Mesenchymal stem cell (in vitro differentiated cells and primary cell): ENCODE data around the gene CYP3A4.
"Not testable (repeated sequence)": the region's sequence is repeated elsewhere in the genome, so short reads cannot be mapped to it uniquely, and the experiment has no call there.

Source experiments
- DNase-seq: peaks from one replicate; pipeline ENCODE4 v3.0.0-alpha.2; 2013
- H2AFZ ChIP-seq: one replicate; pipeline ENCODE4 v1.6.1; 2013; ENCODE audit warnings: low read depth, mild to moderate bottlenecking, control low read depth, inconsistent platforms, low read length, moderate library complexity
- H2AK5ac ChIP-seq: 2 replicates; pipeline ENCODE4 v1.6.1; 2013; ENCODE audit warnings: low read length, moderate library complexity, mild to moderate bottlenecking, inconsistent platforms; ENCODE audit not compliant: severe bottlenecking
- H2BK120ac ChIP-seq: one replicate; pipeline ENCODE4 v1.6.1; 2013; ENCODE audit warnings: low read depth, mild to moderate bottlenecking, inconsistent platforms, low read length, moderate library complexity
- H2BK12ac ChIP-seq, 2 experiments: one replicate each; pipeline ENCODE4 v1.6.1; 2013; ENCODE audit warnings: inconsistent platforms in 2 of 2, low read length in 2 of 2, mild to moderate bottlenecking in 2 of 2, moderate library complexity in 2 of 2, control low read depth in 1 of 2
- H2BK15ac ChIP-seq: one replicate; pipeline ENCODE4 v1.6.1; 2013; ENCODE audit warnings: mild to moderate bottlenecking, low read depth, inconsistent platforms; ENCODE audit not compliant: poor library complexity, severe bottlenecking
- H2BK5ac ChIP-seq: 2 replicates; pipeline ENCODE4 v1.6.1; 2013; ENCODE audit warnings: low read depth, mild to moderate bottlenecking, low read length, control low read depth, inconsistent platforms; ENCODE audit not compliant: poor library complexity, severe bottlenecking
- H3K14ac ChIP-seq, 2 experiments: one replicate each; pipeline ENCODE4 v1.6.1; 2013; ENCODE audit warnings: inconsistent platforms in 2 of 2, low read length in 2 of 2, control low read depth in 1 of 2, mild to moderate bottlenecking in 1 of 2, moderate library complexity in 1 of 2
- H3K18ac ChIP-seq, 2 experiments: one replicate each; pipeline ENCODE4 v1.6.1; 2013; ENCODE audit warnings: inconsistent platforms in 2 of 2, low read length in 2 of 2, control low read depth in 1 of 2, low read depth in 1 of 2, mild to moderate bottlenecking in 1 of 2
- H3K23ac ChIP-seq, 2 experiments: one replicate each; pipeline ENCODE4 v1.6.1; 2013; ENCODE audit warnings: inconsistent platforms in 2 of 2, low read length in 2 of 2, mild to moderate bottlenecking in 2 of 2, moderate library complexity in 2 of 2, control low read depth in 1 of 2
- H3K27ac ChIP-seq: 2 replicates; pipeline ENCODE4 v1.5.1; 2013; ENCODE audit warnings: mild to moderate bottlenecking, moderate library complexity, low read length, control low read depth, inconsistent platforms; ENCODE audit not compliant: poor library complexity, severe bottlenecking
- H3K27me3 ChIP-seq, 2 experiments: 2 replicates each; pipeline versions ENCODE4 v1.6.1 to v1.7.0; 2013; ENCODE audit warnings: low read length in 2 of 2, mild to moderate bottlenecking in 2 of 2, moderate library complexity in 2 of 2, control low read depth in 1 of 2, inconsistent platforms in 1 of 2; ENCODE audit not compliant: control insufficient read depth in 1 of 2, insufficient read depth in 1 of 2
- H3K36me3 ChIP-seq, 2 experiments: 2 replicates each; pipeline versions ENCODE4 v1.6.1 to v1.7.0; 2013; ENCODE audit warnings: low read length in 2 of 2, control low read depth in 1 of 2, inconsistent platforms in 1 of 2, low read depth in 1 of 2, mild to moderate bottlenecking in 1 of 2; ENCODE audit not compliant: insufficient read depth in 2 of 2, control insufficient read depth in 1 of 2
- H3K4ac ChIP-seq, 2 experiments: one replicate each; pipeline ENCODE4 v1.6.1; 2013; ENCODE audit warnings: inconsistent platforms in 2 of 2, low read length in 2 of 2, mild to moderate bottlenecking in 2 of 2, moderate library complexity in 2 of 2, control low read depth in 1 of 2, low read depth in 1 of 2
- H3K4me1 ChIP-seq: 2 replicates; pipeline ENCODE4 v1.6.1; 2013; ENCODE audit warnings: low read depth, low read length, control low read depth; ENCODE audit not compliant: control insufficient read depth, insufficient read depth
- H3K4me2 ChIP-seq: 2 replicates; pipeline ENCODE4 v1.6.1; 2013; ENCODE audit warnings: low read length, mild to moderate bottlenecking, inconsistent platforms; ENCODE audit not compliant: poor library complexity, severe bottlenecking
- H3K4me3 ChIP-seq, 2 experiments: 2 replicates each; pipeline versions ENCODE4 v1.5.1 to v1.7.0; 2013; ENCODE audit warnings: low read length in 2 of 2, mild to moderate bottlenecking in 2 of 2, control low read depth in 1 of 2, low read depth in 1 of 2; ENCODE audit not compliant: insufficient read depth in 1 of 2
- H3K79me1 ChIP-seq: replicated peaks from 2 replicates; pipeline ENCODE4 v1.6.1; 2013; ENCODE audit warnings: mild to moderate bottlenecking, control low read depth, low read length, inconsistent platforms; ENCODE audit not compliant: poor library complexity, severe bottlenecking
- H3K9ac ChIP-seq: 2 replicates; pipeline ENCODE4 v1.7.0; 2013; ENCODE audit warnings: mild to moderate bottlenecking, low read length, moderate library complexity
- H3K9me3 ChIP-seq: 2 replicates; pipeline ENCODE4 v1.7.0; 2013; ENCODE audit warnings: mild to moderate bottlenecking, low read length; ENCODE audit not compliant: control insufficient read depth
- H4K8ac ChIP-seq: one replicate; pipeline ENCODE4 v1.6.1; 2013; ENCODE audit warnings: inconsistent platforms, mild to moderate bottlenecking, low read length, moderate library complexity
- H4K91ac ChIP-seq: one replicate; pipeline ENCODE4 v1.6.1; 2013; ENCODE audit warnings: mild to moderate bottlenecking, low read length, inconsistent platforms
- WGBS: methylation state at CpG from one replicate; pipeline ENCODE4 v1.1.7; 2013; ENCODE audit warnings: mixed read lengths; 5-methylcytosine and 5-hydroxymethylcytosine counted together

The CYP3A4 gene

GRCh38 chr7:99746915-99747314, 37.1 kb downstream of the CYP3A4 start:
- not testable (repeated sequence) for H2BK5ac ChIP-seq, H3K4ac ChIP-seq, H3K4me3 ChIP-seq, H4K91ac ChIP-seq, DNase-seq, H3K14ac ChIP-seq, H3K4me1 ChIP-seq, H3K4me2 ChIP-seq, H2BK15ac ChIP-seq, H2AK5ac ChIP-seq, H3K18ac ChIP-seq, H3K23ac ChIP-seq, H4K8ac ChIP-seq, H3K27ac ChIP-seq, H3K9me3 ChIP-seq, H3K27me3 ChIP-seq, H3K79me1 ChIP-seq, H2BK120ac ChIP-seq, H2AFZ ChIP-seq, H2BK12ac ChIP-seq, H3K36me3 ChIP-seq, H3K9ac ChIP-seq
- 100% methylated on average over 2 of the region's 3 CpGs for WGBS

GRCh38 chr7:99745395-99745794, 38.6 kb downstream of the CYP3A4 start:
- H3K18ac ChIP-seq, DNase-seq, H2AK5ac ChIP-seq, H2AFZ ChIP-seq, H3K9me3 ChIP-seq, H3K36me3 ChIP-seq, H3K9ac ChIP-seq, H3K23ac ChIP-seq, H3K14ac ChIP-seq, H4K91ac ChIP-seq, H2BK12ac ChIP-seq, H2BK5ac ChIP-seq, H3K27me3 ChIP-seq, H2BK120ac ChIP-seq, H3K4ac ChIP-seq, H3K27ac ChIP-seq, H2BK15ac ChIP-seq, H3K79me1 ChIP-seq, H3K4me3 ChIP-seq, H3K4me1 ChIP-seq, H3K4me2 ChIP-seq, H4K8ac ChIP-seq: not testable (repeated sequence)
- no CpG with 5 or more reads among the region's 3 CpGs for WGBS

DNA sequence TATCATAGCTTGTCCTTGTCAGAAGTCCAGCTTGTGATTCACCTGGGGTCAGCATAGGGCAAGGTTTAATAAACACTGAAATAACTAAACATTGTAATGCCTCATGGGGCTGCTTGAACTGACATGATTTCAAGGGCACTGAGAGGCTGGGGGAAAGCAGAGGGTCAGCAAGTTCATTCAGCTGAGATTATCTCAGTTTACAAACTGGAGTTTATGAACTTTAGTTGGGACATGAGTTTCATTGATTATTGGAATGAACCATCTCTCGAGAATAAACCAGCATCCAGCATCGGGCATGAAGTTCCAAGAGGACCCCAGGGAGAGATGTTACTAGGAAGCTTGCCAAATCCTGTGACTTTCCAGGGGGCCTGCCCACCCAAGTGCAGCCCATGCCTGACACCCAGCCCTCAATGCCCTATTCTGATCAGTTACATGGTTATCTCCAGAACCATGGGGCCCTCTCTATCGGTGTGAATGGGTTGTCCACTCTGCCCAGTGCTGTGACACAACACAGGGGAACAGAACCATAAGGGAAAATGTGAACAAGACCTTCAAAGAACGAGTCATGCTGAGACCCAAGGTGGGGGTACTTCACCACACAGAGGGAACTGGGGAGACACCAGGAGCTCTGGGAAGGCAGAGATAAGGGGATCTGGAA, 41.1 kb downstream of the CYP3A4 start:
- no peak overlapping the region for H2BK120ac ChIP-seq
- no peak overlapping the region for H2BK12ac ChIP-seq
- H3K27ac ChIP-seq, result no peak overlapping the region
- no peak overlapping the region for H3K4ac ChIP-seq
- H2BK5ac ChIP-seq, result no peak overlapping the region
- H3K4me1 ChIP-seq, result no peaks in the 10 kb centered on the region
- H2AK5ac ChIP-seq, result no peak overlapping the region
- WGBS, result 72% methylated on average over 4 of the region's 4 CpGs
- no peaks in the 10 kb centered on the region for H3K9me3 ChIP-seq
- no peak overlapping the region for H3K4me2 ChIP-seq
- H4K8ac ChIP-seq, result no peak overlapping the region
- H3K36me3 ChIP-seq, result no peaks in the 10 kb centered on the region
- no peaks in the 10 kb centered on the region for H3K79me1 ChIP-seq
- no peak overlapping the region for H3K4me3 ChIP-seq
- no peak overlapping the region for H3K14ac ChIP-seq
- no peak overlapping the region for H2BK15ac ChIP-seq
- H4K91ac ChIP-seq, result no peak overlapping the region
- H3K18ac ChIP-seq, result no peak overlapping the region
- DNase-seq, result no peak
- peaks cover 0 to 2% of the 10 kb centered on the region in 2 experiments for H3K27me3 ChIP-seq
- H3K9ac ChIP-seq, result no peak overlapping the region
- H3K23ac ChIP-seq, result no peak overlapping the region
- no peak overlapping the region for H2AFZ ChIP-seq

GRCh38 chr7:99741441-99741795, 42.6 kb downstream of the CYP3A4 start:
- no peak overlapping the region for H3K4ac ChIP-seq
- DNase-seq, result no peak
- H3K4me3 ChIP-seq, result no peak overlapping the region
- no peaks in the 10 kb centered on the region for H3K4me1 ChIP-seq
- no peak overlapping the region for H2AK5ac ChIP-seq
- no peak overlapping the region for H2BK120ac ChIP-seq
- no peak overlapping the region for H2BK15ac ChIP-seq
- H4K91ac ChIP-seq, result no peak overlapping the region
- H3K36me3 ChIP-seq, result no peaks in the 10 kb centered on the region
- H3K9ac ChIP-seq, result no peak overlapping the region
- H4K8ac ChIP-seq, result no peak overlapping the region
- H3K18ac ChIP-seq, result no peak overlapping the region
- WGBS, result 90% methylated on average over 2 of the region's 2 CpGs
- H2AFZ ChIP-seq, result no peak overlapping the region
- no peak overlapping the region for H3K4me2 ChIP-seq
- H2BK12ac ChIP-seq, result no peak overlapping the region
- no peak overlapping the region for H3K14ac ChIP-seq
- no peak overlapping the region for H2BK5ac ChIP-seq
- no peaks in the 10 kb centered on the region for H3K79me1 ChIP-seq
- H3K9me3 ChIP-seq, result no peaks in the 10 kb centered on the region
- H3K27ac ChIP-seq, result no peak overlapping the region
- H3K27me3 ChIP-seq, result no peaks in the 10 kb centered on the region
- H3K23ac ChIP-seq, result no peak overlapping the region
